Esophagus muscularis mucosa (tissue), 4 donors: ENCODE measurements around the gene COBL. TPM values are rescaled to one million over a fixed set of nuclear protein-coding genes. Genes with fewer than 3 reads are reported as not detected.
A peak's percentile ranks its signal among the peaks of the same experiment; 100 is the strongest.

Source experiments
- DNase-seq: peaks from one replicate; pipeline ENCODE4 v3.0.0-alpha.2; 2017; ENCODE audit errors: extremely low spot score
- H3K27ac ChIP-seq, 4 donors: fragments of 200-600 bp; sonication (generic); replicated peaks in 1 of 4; 1 replicate in 3 of 4; 2 replicates in 1 of 4; pipeline ENCODE4 v1.5.1; 2016 to 2019; ENCODE audit warnings: mild to moderate bottlenecking in 1 of 4
- H3K27me3 ChIP-seq, 4 donors: fragments of 200-600 bp; sonication (generic); one replicate each; pipeline versions ENCODE4 v1.5.1 to v1.6.0; 2016 to 2019
- H3K36me3 ChIP-seq, 4 donors: fragments of 200-600 bp; sonication (generic); one replicate each; pipeline ENCODE4 v1.5.1; 2016 to 2019
- H3K4me1 ChIP-seq, 4 donors: fragments of 200-600 bp; sonication (generic); one replicate each; pipeline ENCODE4 v1.5.1; 2016 to 2019
- H3K4me3 ChIP-seq, 4 donors: fragments of 200-600 bp; sonication (generic); 1 replicate in 2 of 4; 2 replicates in 2 of 4; pipeline ENCODE4 v1.5.1; 2016 to 2019; ENCODE audit warnings: mild to moderate bottlenecking in 4 of 4, moderate library complexity in 1 of 4
- H3K9me3 ChIP-seq, 4 donors: fragments of 200-600 bp; sonication (generic); 1 replicate in 3 of 4; 2 replicates in 1 of 4; pipeline ENCODE4 v1.5.1; 2016 to 2019
- EP300 ChIP-seq: sonication (generic); formaldehyde crosslinking; IDR thresholded peaks from one replicate; pipeline ENCODE4 v1.6.1; 2017; ENCODE audit warnings: antibody characterized with exemption
- POLR2A ChIP-seq: fragments of 450-650 bp; IDR thresholded peaks from one replicate; pipeline ENCODE4 v1.6.1; 2017; ENCODE audit warnings: antibody characterized with exemption, moderate library complexity, mild to moderate bottlenecking, low read depth
- POLR2AphosphoS5 ChIP-seq, 2 donors: sonication (generic); formaldehyde crosslinking; IDR thresholded peaks; one replicate each; pipeline ENCODE4 v1.6.1; 2017; ENCODE audit warnings: antibody characterized with exemption in 2 of 2
- WGBS: methylation state at CpG from one replicate; pipeline ENCODE4 v1.1.5; 2018; 5-methylcytosine and 5-hydroxymethylcytosine counted together
- intact Hi-C: fragments of 100-400 bp; cut with DNase I; formaldehyde crosslinking; loops from one replicate; pipeline ENCODE4 v1.15.1; 2023
- total RNA-seq, 4 donors: library from RNA; depleted of rRNA; stranded (reverse); fragments of >200 nt; gene quantifications; one replicate each; pipeline versions ENCODE4 v1.1.0 to v1.2.1, GENCODE V29; 2016
- TF ChIP-seq, protein P1 (sequence below), 3 experiments: fragments of 200-600 bp in 2 of 3; fragments of 450-650 bp in 1 of 3; sonication (generic) in 2 of 3; IDR thresholded peaks; one replicate each; pipeline ENCODE4 v1.5.1; 2017 to 2019; ENCODE audit warnings: antibody characterized with exemption in 3 of 3, mild to moderate bottlenecking in 2 of 3, moderate library complexity in 1 of 3

The COBL gene
- total RNA-seq, 4 donors from 2014 or later: 29.8 to 51.4 (median 45.9) TPM

- intact Hi-C loops: no loop called here
- Histone ChIP-seq H3K27ac (no peak overlapping the region), H3K27me3 (no peaks in the 10 kb centered on the region), H3K4me1 (peaks cover 4 to 26% (median 11%) of the 10 kb centered on the region in 4 donors), H3K36me3 (no peaks in the 10 kb centered on the region), H3K4me3 (no peak overlapping the region), H3K9me3 (no peaks in the 10 kb centered on the region)
- TF ChIP-seq, protein P1, sequence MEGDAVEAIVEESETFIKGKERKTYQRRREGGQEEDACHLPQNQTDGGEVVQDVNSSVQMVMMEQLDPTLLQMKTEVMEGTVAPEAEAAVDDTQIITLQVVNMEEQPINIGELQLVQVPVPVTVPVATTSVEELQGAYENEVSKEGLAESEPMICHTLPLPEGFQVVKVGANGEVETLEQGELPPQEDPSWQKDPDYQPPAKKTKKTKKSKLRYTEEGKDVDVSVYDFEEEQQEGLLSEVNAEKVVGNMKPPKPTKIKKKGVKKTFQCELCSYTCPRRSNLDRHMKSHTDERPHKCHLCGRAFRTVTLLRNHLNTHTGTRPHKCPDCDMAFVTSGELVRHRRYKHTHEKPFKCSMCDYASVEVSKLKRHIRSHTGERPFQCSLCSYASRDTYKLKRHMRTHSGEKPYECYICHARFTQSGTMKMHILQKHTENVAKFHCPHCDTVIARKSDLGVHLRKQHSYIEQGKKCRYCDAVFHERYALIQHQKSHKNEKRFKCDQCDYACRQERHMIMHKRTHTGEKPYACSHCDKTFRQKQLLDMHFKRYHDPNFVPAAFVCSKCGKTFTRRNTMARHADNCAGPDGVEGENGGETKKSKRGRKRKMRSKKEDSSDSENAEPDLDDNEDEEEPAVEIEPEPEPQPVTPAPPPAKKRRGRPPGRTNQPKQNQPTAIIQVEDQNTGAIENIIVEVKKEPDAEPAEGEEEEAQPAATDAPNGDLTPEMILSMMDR (IDR thresholded peaks at IDR 0.05): peak in 1 of 3 experiments; percentile 9
- TF ChIP-seq POLR2A: no peak
- 93% methylated on average over 3 of the region's 3 CpGs for WGBS
- no peak for DNase-seq
These were observed 63.5 kb downstream of the COBL start for GRCh38 chr7:51253157-51253556.

GRCh38 chr7:51251290-51251689 lies 65.3 kb downstream of the COBL start:
- H3K27me3 ChIP-seq: no peaks in the 10 kb centered on the region
- intact Hi-C loops: no loop called here
- TF ChIP-seq POLR2AphosphoS5 (IDR thresholded peaks at IDR 0.05) (no peak), EP300 (no peak), POLR2A (no peak)
- TF ChIP-seq, protein P1 (IDR thresholded peaks at IDR 0.05): no peak
- 71% methylated on average over 4 of the region's 4 CpGs for WGBS
- H3K9me3 ChIP-seq: no peaks in the 10 kb centered on the region
- H3K27ac ChIP-seq: no peak overlapping the region
- H3K4me1 ChIP-seq: peaks cover 10 to 35% (median 15%) of the 10 kb centered on the region in 4 donors
- no peak overlapping the region for H3K4me3 ChIP-seq
- H3K36me3 ChIP-seq: no peaks in the 10 kb centered on the region
- no peak for DNase-seq

DNA sequence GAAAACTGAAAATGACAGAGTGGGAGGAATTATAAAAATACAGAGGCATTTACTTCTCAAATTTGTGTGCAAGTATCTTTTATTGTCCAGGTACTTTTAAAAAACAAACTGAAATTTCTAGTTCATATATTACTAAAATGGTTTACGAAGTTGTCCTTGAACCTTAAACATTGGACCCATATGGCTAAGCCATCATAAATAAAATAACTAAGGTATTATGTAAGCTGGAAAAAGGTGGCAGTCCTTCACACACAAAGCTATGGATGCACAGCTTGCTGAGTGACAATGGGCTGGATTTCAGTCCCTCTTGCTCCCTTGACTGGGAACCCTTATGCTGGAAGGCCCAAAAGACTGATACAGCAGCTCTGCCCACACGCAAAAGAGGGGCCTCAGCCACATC lies 66.1 kb downstream of the COBL start:
- H3K36me3 ChIP-seq: no peaks in the 10 kb centered on the region
- no peak for DNase-seq
- no peak overlapping the region for H3K4me3 ChIP-seq
- 84% methylated on average over 2 of the region's 2 CpGs for WGBS
- H3K9me3 ChIP-seq: no peaks in the 10 kb centered on the region
- TF ChIP-seq, protein P1 (IDR thresholded peaks at IDR 0.05): no peak
- TF ChIP-seq POLR2A (no peak), POLR2AphosphoS5 (IDR thresholded peaks at IDR 0.05) (no peak), EP300 (no peak)
- peaks cover 5 to 39% (median 19%) of the 10 kb centered on the region in 4 donors for H3K4me1 ChIP-seq
- no peak overlapping the region for H3K27ac ChIP-seq
- H3K27me3 ChIP-seq: no peaks in the 10 kb centered on the region
- intact Hi-C loops: no loop called here

- H3K27ac ChIP-seq: no peak overlapping the region
- H3K36me3 ChIP-seq: no peaks in the 10 kb centered on the region
- H3K27me3 ChIP-seq: no peaks in the 10 kb centered on the region
- intact Hi-C loops: no loop called here
- H3K9me3 ChIP-seq: no peaks in the 10 kb centered on the region
- TF ChIP-seq, protein P1 (IDR thresholded peaks at IDR 0.05): no peak
- no peak for TF ChIP-seq POLR2AphosphoS5 (IDR thresholded peaks at IDR 0.05)
- no peak for TF ChIP-seq EP300
- TF ChIP-seq POLR2A: no peak
- DNase-seq: no peak
- 93% methylated on average over 3 of the region's 3 CpGs for WGBS
- H3K4me3 ChIP-seq: no peak overlapping the region
- peaks cover 5 to 39% (median 19%) of the 10 kb centered on the region in 4 donors for H3K4me1 ChIP-seq
These were observed 66.6 kb downstream of the COBL start for GRCh38 chr7:51249991-51250390.
